Fibroblast of lung (primary cell): ENCODE data around the gene GAGE10. TPM values are rescaled to one million over a fixed set of nuclear protein-coding genes. Genes with fewer than 3 reads are reported as not detected.

ENCODE experiments used
- DNase-seq, 2 donors: peaks; one replicate each; pipeline versions ENCODE4 v3.0.0 to v3.0.0-alpha.2; 2010; ENCODE audit warnings: low read depth in 2 of 2
- H2AFZ ChIP-seq: 2 replicates; pipeline ENCODE4 v1.5.1; 2012; ENCODE audit warnings: low read length, control low read depth, inconsistent platforms
- H3K27ac ChIP-seq: 2 replicates; pipeline ENCODE4 v1.5.1; 2011; ENCODE audit warnings: low read length, control low read depth; ENCODE audit not compliant: insufficient read depth
- H3K27me3 ChIP-seq: 2 replicates; pipeline ENCODE4 v1.5.1; 2011; ENCODE audit warnings: mild to moderate bottlenecking, low read length; ENCODE audit not compliant: control insufficient read depth, insufficient read depth
- H3K36me3 ChIP-seq: 2 replicates; pipeline ENCODE4 v1.5.1; 2011; ENCODE audit warnings: low read length; ENCODE audit not compliant: control insufficient read depth, insufficient read depth
- H3K4me1 ChIP-seq: 2 replicates; pipeline ENCODE4 v1.5.1; 2011; ENCODE audit warnings: low read length; ENCODE audit not compliant: control insufficient read depth, insufficient read depth; ENCODE audit errors: extremely low read depth
- H3K4me2 ChIP-seq: 2 replicates; pipeline ENCODE4 v1.5.1; 2011; ENCODE audit warnings: low read length, control low read depth; ENCODE audit not compliant: insufficient read depth; ENCODE audit errors: extremely low read depth
- H3K4me3 ChIP-seq, 4 experiments: fragments of 200-600 bp in 1 of 4; sonication (generic) in 1 of 4; replicated peaks in 1 of 4; 2 replicates each; pipeline ENCODE4 v1.5.1; 2011 to 2016; ENCODE audit warnings: low read length in 4 of 4, low read depth in 3 of 4, mild to moderate bottlenecking in 3 of 4, control low read depth in 2 of 4, inconsistent platforms in 1 of 4, mixed read lengths in 1 of 4; ENCODE audit not compliant: insufficient read depth in 1 of 4; ENCODE audit errors: control extremely low read depth in 1 of 4
- H3K79me2 ChIP-seq: 2 replicates; pipeline ENCODE4 v1.5.1; 2012; ENCODE audit warnings: mild to moderate bottlenecking, low read length, inconsistent platforms; ENCODE audit not compliant: control insufficient read depth, insufficient read depth
- H3K9ac ChIP-seq: 2 replicates; pipeline ENCODE4 v1.5.1; 2011; ENCODE audit warnings: mild to moderate bottlenecking, low read length, control low read depth; ENCODE audit not compliant: insufficient read depth
- H3K9me3 ChIP-seq: 2 replicates; pipeline ENCODE4 v1.5.1; 2012; ENCODE audit warnings: low read depth, low read length; ENCODE audit not compliant: control insufficient read depth, insufficient read depth
- H4K20me1 ChIP-seq: 2 replicates; pipeline ENCODE4 v1.5.1; 2011; ENCODE audit warnings: low read length; ENCODE audit not compliant: control insufficient read depth, insufficient read depth; ENCODE audit errors: extremely low read depth
- EZH2 ChIP-seq: IDR thresholded peaks from 2 replicates; pipeline ENCODE4 v1.5.1; 2012; ENCODE audit warnings: low read length, control low read depth, mild to moderate bottlenecking; ENCODE audit errors: missing control alignments
- polyA plus RNA-seq, 2 donors: library from polyadenylated mRNA; depleted of rRNA in 1 of 2; stranded (reverse) in 1 of 2; unstranded in 1 of 2; fragments of >200 nt; gene quantifications; 2 replicates each; pipeline ENCODE4 v1.2.1, GENCODE V29; 2011 to 2012; ENCODE audit warnings: missing spikeins in 1 of 2
- total RNA-seq: library from RNA; depleted of rRNA; stranded (reverse); fragments of >200 nt; gene quantifications from 2 replicates; pipeline ENCODE4 v1.2.1, GENCODE V29; 2014
- TF ChIP-seq, protein P1 (sequence below), 2 donors: IDR thresholded peaks in 1 of 2; conservative IDR thresholded peaks in 1 of 2; 1 replicate in 1 of 2; 2 replicates in 1 of 2; pipeline ENCODE4 v1.5.1; 2011 to 2012; ENCODE audit warnings: low read length in 2 of 2, control low read depth in 1 of 2, inconsistent platforms in 1 of 2, low read depth in 1 of 2, mild to moderate bottlenecking in 1 of 2

Gene GAGE10
- total and polyA plus RNA-seq, 2 donors (not counting 1 experiment from before 2014, with no cell fraction given) = not detected

DNA sequence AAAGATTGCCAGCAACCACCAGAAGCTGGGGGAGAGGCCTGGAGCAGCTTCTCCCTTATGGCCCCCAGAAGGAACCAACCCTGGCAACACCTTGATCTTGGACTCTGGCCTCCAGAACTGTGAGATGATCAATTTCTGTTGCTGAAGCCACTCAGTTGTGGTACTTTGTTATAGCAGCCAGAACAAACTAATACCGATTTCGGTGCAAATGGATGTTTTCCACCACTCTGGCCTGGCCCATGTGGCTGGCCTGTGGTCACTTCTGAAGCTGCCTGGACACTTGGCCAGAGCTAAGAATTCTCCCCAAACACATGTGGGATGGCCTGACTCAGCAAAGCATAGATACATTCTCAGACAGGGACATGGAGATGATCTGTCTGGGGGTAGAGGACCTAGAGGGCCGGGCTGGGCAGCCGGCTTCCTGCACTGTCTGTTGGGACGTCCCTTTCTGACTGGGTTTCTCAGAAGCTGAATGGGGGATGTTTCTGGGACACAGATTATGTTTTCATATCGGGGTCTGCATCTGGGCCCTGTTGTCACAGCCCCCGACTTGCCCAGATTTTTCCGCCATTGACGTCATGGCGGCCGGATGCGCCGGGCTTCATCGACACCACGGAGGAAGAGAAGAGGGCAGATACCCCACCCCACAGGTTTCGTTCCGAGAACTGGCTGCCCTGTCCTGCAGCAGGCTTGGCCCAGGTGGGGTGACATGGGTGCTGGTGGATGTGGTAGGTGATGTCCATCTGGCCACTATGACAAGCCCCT lies 43.0 kb upstream of the GAGE10 start:
- H3K36me3 ChIP-seq = no peaks in the 10 kb centered on the region
- no peaks in the 10 kb centered on the region for H3K9me3 ChIP-seq
- TF ChIP-seq EZH2 = no peak
- TF ChIP-seq, protein P1, sequence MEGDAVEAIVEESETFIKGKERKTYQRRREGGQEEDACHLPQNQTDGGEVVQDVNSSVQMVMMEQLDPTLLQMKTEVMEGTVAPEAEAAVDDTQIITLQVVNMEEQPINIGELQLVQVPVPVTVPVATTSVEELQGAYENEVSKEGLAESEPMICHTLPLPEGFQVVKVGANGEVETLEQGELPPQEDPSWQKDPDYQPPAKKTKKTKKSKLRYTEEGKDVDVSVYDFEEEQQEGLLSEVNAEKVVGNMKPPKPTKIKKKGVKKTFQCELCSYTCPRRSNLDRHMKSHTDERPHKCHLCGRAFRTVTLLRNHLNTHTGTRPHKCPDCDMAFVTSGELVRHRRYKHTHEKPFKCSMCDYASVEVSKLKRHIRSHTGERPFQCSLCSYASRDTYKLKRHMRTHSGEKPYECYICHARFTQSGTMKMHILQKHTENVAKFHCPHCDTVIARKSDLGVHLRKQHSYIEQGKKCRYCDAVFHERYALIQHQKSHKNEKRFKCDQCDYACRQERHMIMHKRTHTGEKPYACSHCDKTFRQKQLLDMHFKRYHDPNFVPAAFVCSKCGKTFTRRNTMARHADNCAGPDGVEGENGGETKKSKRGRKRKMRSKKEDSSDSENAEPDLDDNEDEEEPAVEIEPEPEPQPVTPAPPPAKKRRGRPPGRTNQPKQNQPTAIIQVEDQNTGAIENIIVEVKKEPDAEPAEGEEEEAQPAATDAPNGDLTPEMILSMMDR (conservative IDR thresholded peaks at IDR 0.05 in 1 of 2, IDR thresholded peaks at IDR 0.05 in 1 of 2; ENCODE audit: low read depth in 1 of 2, low read length in 2 of 2) = no peak
- no peaks in the 10 kb centered on the region for H3K4me1 ChIP-seq
- no peaks in the 10 kb centered on the region for H3K79me2 ChIP-seq
- H2AFZ ChIP-seq = no peak overlapping the region
- H3K4me2 ChIP-seq = no peak overlapping the region
- H3K9ac ChIP-seq = no peak overlapping the region
- no peaks in the 10 kb centered on the region for H3K27me3 ChIP-seq
- no peak for DNase-seq
- H4K20me1 ChIP-seq = no peaks in the 10 kb centered on the region
- no peak overlapping the region for H3K27ac ChIP-seq
- no peak overlapping the region for H3K4me3 ChIP-seq

DNA sequence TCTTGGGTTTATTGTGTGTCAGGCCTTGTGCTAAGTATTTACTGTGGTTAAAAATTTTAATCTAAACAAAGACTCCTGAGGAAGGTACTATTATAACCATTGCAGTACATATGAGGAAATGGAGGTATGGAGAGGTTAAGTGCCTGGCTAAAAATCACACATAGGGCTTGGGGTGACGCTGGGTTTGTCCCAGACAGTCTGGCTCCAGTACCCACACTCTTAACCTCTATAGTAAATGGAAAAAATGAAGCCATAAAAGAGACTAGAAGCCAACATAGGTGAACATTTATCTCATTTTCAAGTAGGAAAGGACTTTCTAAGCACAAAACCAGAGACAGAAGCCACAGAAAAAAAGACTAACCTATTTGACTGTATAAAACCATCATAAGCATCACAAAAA lies 40.8 kb upstream of the GAGE10 start:
- no peaks in the 10 kb centered on the region for H3K79me2 ChIP-seq
- H4K20me1 ChIP-seq = no peaks in the 10 kb centered on the region
- no peak overlapping the region for H3K9ac ChIP-seq
- H3K4me2 ChIP-seq = no peak overlapping the region
- H3K9me3 ChIP-seq = no peaks in the 10 kb centered on the region
- no peak overlapping the region for H2AFZ ChIP-seq
- H3K4me1 ChIP-seq = no peaks in the 10 kb centered on the region
- no peaks in the 10 kb centered on the region for H3K27me3 ChIP-seq
- H3K27ac ChIP-seq = no peak overlapping the region
- no peak overlapping the region for H3K4me3 ChIP-seq
- no peak for TF ChIP-seq EZH2
- TF ChIP-seq, protein P1 (conservative IDR thresholded peaks at IDR 0.05 in 1 of 2, IDR thresholded peaks at IDR 0.05 in 1 of 2; ENCODE audit: low read depth in 1 of 2, low read length in 2 of 2) = no peak
- H3K36me3 ChIP-seq = no peaks in the 10 kb centered on the region
- DNase-seq = no peak

DNA sequence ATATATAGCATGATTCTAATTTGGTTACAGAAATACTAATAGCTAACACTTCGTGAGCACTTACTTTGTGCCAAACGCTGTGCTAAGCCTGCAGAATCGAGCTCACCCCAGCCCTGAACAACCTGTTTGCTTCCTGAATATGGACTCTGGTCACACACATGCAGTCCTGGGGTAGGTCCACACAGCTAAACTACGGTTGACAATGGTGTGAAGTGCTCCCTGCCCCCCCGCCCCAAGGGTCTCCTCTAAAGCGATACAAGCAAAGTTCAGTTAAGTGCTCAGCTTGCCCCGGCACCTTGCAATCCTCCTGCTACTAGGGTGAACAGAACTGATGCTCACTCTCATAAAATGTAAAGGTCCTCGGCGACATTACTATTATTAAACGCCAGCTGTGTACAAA lies 39.8 kb upstream of the GAGE10 start:
- Histone ChIP-seq H3K27me3 (no peaks in the 10 kb centered on the region), H3K4me1 (no peaks in the 10 kb centered on the region), H3K4me3 (no peak overlapping the region), H3K79me2 (no peaks in the 10 kb centered on the region), H3K4me2 (no peak overlapping the region), H3K27ac (no peak overlapping the region), H4K20me1 (no peaks in the 10 kb centered on the region), H2AFZ (no peak overlapping the region), H3K9ac (no peak overlapping the region), H3K9me3 (no peaks in the 10 kb centered on the region), H3K36me3 (no peaks in the 10 kb centered on the region)
- TF ChIP-seq EZH2 = no peak
- TF ChIP-seq, protein P1 (conservative IDR thresholded peaks at IDR 0.05 in 1 of 2, IDR thresholded peaks at IDR 0.05 in 1 of 2; ENCODE audit: low read depth in 1 of 2, low read length in 2 of 2) = no peak
- DNase-seq = no peak
